PC-9 (cell line): Measurements from ENCODE around the gene HNRNPU. TPM values are rescaled to one million over a fixed set of nuclear protein-coding genes. Genes with fewer than 3 reads are reported as not detected.

Source experiments
- BruUV-seq: library from RNA; stranded (reverse); fragments of 400-500 nt; replicated peaks from 2 replicates; lab custom pipeline; 2021; lab: Mats Ljungman, UMichigan
- CTCF ChIA-PET: fragments of 300-600 bp; sonication (Branson Sonifier 250); formaldehyde crosslinking; loops from one replicate; lab custom pipeline; 2022; ENCODE audit warnings: antibody characterized with exemption; lab: Charles Lee
- POLR2A ChIA-PET: fragments of 300-600 bp; sonication (Branson Sonifier 250); formaldehyde crosslinking; loops from one replicate; lab custom pipeline; 2022; ENCODE audit warnings: antibody characterized with exemption; ENCODE audit not compliant: unreplicated experiment; lab: Charles Lee
- DNase-seq, 2 experiments: peaks; one replicate each; pipeline versions ENCODE4 v3.0.0 to v3.0.0-alpha.2; 2015 to 2022; ENCODE audit warnings: mixed read lengths in 1 of 2
- H2AFZ ChIP-seq: fragments of 200-600 bp; sonication (generic); 2 replicates; pipeline ENCODE4 v1.8.1; 2017; ENCODE audit warnings: antibody characterized with exemption
- H3F3A ChIP-seq: fragments of 200-600 bp; sonication (generic); 2 replicates; pipeline ENCODE4 v1.8.1; 2017; ENCODE audit warnings: antibody characterized with exemption, mild to moderate bottlenecking, low read depth; ENCODE audit not compliant: insufficient read depth
- H3K27ac ChIP-seq: fragments of 200-600 bp; sonication (generic); 2 replicates; pipeline ENCODE4 v1.6.1; 2016; ENCODE audit warnings: mixed run types
- H3K27me3 ChIP-seq: fragments of 200-600 bp; sonication (generic); 2 replicates; pipeline ENCODE4 v1.6.1; 2016; ENCODE audit warnings: low read depth, mixed run types; ENCODE audit not compliant: insufficient read depth
- H3K36me3 ChIP-seq: fragments of 200-600 bp; sonication (generic); 2 replicates; pipeline ENCODE4 v1.6.1; 2016; ENCODE audit warnings: low read depth, mixed run types
- H3K4me1 ChIP-seq: fragments of 200-600 bp; sonication (generic); replicated peaks from 2 replicates; pipeline ENCODE4 v1.6.1; 2016; ENCODE audit warnings: mixed run types; ENCODE audit not compliant: insufficient read depth
- H3K4me2 ChIP-seq: fragments of 200-600 bp; sonication (generic); 2 replicates; pipeline ENCODE4 v1.6.1; 2017; ENCODE audit warnings: mixed run types
- H3K4me3 ChIP-seq: fragments of 200-600 bp; sonication (generic); 2 replicates; pipeline ENCODE4 v1.6.1; 2016; ENCODE audit warnings: mixed run types
- H3K79me2 ChIP-seq: fragments of 200-600 bp; sonication (generic); 2 replicates; pipeline ENCODE4 v1.6.1; 2017; ENCODE audit warnings: low read depth, mixed run types
- H3K9me2 ChIP-seq: fragments of 200-600 bp; sonication (generic); 2 replicates; pipeline ENCODE4 v1.8.1; 2017; ENCODE audit warnings: mild to moderate bottlenecking; ENCODE audit not compliant: insufficient read depth
- H3K9me3 ChIP-seq: fragments of 200-600 bp; sonication (generic); 2 replicates; pipeline ENCODE4 v1.8.1; 2016; ENCODE audit warnings: low read depth; ENCODE audit not compliant: insufficient read depth
- H4K20me1 ChIP-seq: fragments of 200-600 bp; sonication (generic); 2 replicates; pipeline ENCODE4 v1.8.1; 2017; ENCODE audit not compliant: insufficient read depth
- CTCF ChIP-seq: fragments of 200-600 bp; sonication (generic); conservative IDR thresholded peaks from 2 replicates; pipeline ENCODE4 v1.6.1; 2017; ENCODE audit warnings: mixed run types, antibody characterized with exemption, mild to moderate bottlenecking, moderate library complexity
- EZH2 ChIP-seq: fragments of 200-600 bp; sonication (generic); IDR thresholded peaks from 2 replicates; pipeline ENCODE4 v1.8.0; 2017; ENCODE audit warnings: antibody characterized with exemption, low read depth
- intact Hi-C: fragments of 100-400 bp; cut with micrococcal nuclease; formaldehyde crosslinking; loops from one replicate; pipeline ENCODE4 v1.10.0; 2022; ENCODE audit not compliant: unreplicated experiment
- total RNA-seq: library from RNA; stranded (reverse); gene quantifications from 2 replicates; pipeline ENCODE4 v1.2.3, GENCODE V29; 2021

HNRNPU gene
- total RNA-seq, 1 experiment from 2014 or later = 376 TPM

DNA sequence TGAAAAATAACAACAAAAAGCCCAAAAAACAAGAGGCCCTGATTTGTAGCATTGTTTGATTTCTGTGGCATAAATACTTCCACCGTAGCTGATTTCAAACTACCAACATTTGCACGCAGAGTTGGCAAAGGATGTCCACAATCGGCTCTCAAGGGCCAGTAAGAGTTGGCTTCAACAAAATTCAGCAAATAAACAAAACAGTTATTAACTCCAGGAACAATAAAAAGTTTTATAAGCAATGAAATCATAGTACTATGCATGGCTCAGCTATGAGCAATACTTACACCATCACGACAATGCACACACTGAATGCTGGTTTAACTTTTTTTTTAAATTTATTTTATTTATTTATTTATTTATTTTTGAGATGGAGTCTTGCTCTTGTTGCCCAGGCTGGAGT, 37.6 kb downstream of the HNRNPU start:
- ChIA-PET POLR2A (no interaction called here), CTCF (no interaction called here)
- no peaks in the 10 kb centered on the region for H4K20me1 ChIP-seq
- H3K9me3 ChIP-seq = no peaks in the 10 kb centered on the region
- BruUV-seq = no TSS peak
- H3K9me2 ChIP-seq = no peaks in the 10 kb centered on the region
- intact Hi-C loops = no loop called here
- 0 out of 2 replicates have a peak, but pooled peaks cover 6% of the 10 kb centered on the region for H3F3A ChIP-seq
- no peak overlapping the region for H3K27ac ChIP-seq
- no peak for TF ChIP-seq CTCF
- no peak for TF ChIP-seq EZH2
- no peaks in the 10 kb centered on the region for H3K27me3 ChIP-seq
- H2AFZ ChIP-seq = no peak overlapping the region
- H3K79me2 ChIP-seq = no peaks in the 10 kb centered on the region
- H3K36me3 ChIP-seq = no peaks in the 10 kb centered on the region
- no peak overlapping the region for H3K4me3 ChIP-seq
- DNase-seq = no peak
- no peaks in the 10 kb centered on the region for H3K4me1 ChIP-seq
- H3K4me2 ChIP-seq = no peak overlapping the region

DNA sequence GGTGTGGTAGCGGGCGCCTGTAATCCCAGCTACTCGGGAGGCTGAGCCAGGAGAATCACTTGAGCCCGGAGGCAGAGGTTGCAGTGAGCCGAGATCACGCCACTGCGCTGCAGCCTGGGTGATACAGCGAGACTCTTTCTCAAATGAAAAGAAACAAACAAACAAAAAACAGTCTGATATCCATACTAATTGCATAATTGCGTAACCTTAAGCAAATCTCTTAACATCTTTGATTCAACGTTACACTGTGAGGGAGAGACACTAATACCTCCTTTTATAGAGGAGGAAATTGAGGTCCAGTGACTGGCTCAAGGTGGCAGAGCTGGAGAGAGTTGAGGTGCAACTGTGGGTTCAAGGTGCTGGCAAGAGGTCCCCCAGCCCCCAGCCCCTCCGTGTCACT, 41.5 kb downstream of the HNRNPU start:
- H3F3A ChIP-seq = no peaks in the 10 kb centered on the region
- no peak for DNase-seq
- no TSS peak for BruUV-seq
- peaks cover 8% of the 10 kb centered on the region; the same call in 1 of the 2 replicates for H3K4me1 ChIP-seq
- no peaks in the 10 kb centered on the region for H3K36me3 ChIP-seq
- no peaks in the 10 kb centered on the region for H3K27me3 ChIP-seq
- no peak overlapping the region for H3K27ac ChIP-seq
- no peak overlapping the region for H2AFZ ChIP-seq
- CTCF ChIA-PET = no interaction called here
- H4K20me1 ChIP-seq = no peaks in the 10 kb centered on the region
- H3K4me2 ChIP-seq = no peak overlapping the region
- TF ChIP-seq CTCF (no peak), EZH2 (no peak)
- no peaks in the 10 kb centered on the region for H3K9me2 ChIP-seq
- H3K79me2 ChIP-seq = no peaks in the 10 kb centered on the region
- H3K9me3 ChIP-seq = no peaks in the 10 kb centered on the region
- POLR2A ChIA-PET = no interaction called here
- intact Hi-C loops = no loop called here
- H3K4me3 ChIP-seq = no peak overlapping the region

DNA sequence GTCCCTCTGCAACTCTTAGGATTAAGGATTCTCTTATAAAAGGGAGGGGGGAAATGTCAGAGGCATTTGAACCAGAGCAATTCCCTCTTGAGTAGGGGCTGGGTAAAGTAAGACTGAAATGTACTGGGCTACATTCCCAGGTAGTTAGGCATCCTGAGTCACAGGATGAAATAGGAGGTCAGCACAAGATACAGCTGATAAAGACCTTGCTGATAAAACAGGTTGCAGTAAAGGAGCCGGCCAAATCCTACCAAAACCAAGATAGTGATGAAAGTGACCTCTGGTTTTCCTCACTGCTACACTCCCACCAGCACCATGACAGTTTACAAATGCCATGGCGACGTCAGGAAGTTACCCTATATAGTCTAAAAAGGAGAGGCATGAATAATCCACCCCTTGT, 43.2 kb downstream of the HNRNPU start:
- intact Hi-C loops = no loop called here
- Histone ChIP-seq H4K20me1 (no peaks in the 10 kb centered on the region), H3K36me3 (no peaks in the 10 kb centered on the region), H3K9me3 (no peaks in the 10 kb centered on the region), H3K9me2 (no peaks in the 10 kb centered on the region), H2AFZ (no peak overlapping the region), H3K79me2 (no peaks in the 10 kb centered on the region), H3K27ac (no peak overlapping the region), H3K4me3 (no peak overlapping the region), H3K4me1 (peaks cover 8% of the 10 kb centered on the region; the same call in 1 of the 2 replicates), H3K27me3 (no peaks in the 10 kb centered on the region), H3K4me2 (no peak overlapping the region), H3F3A (no peaks in the 10 kb centered on the region)
- ChIA-PET CTCF (no interaction called here), POLR2A (no interaction called here)
- BruUV-seq = no TSS peak
- DNase-seq = peak; percentile 8 to 47
- TF ChIP-seq CTCF (no peak), EZH2 (no peak)
